Trophoblast cell (in vitro differentiated cells and primary cell): ENCODE data around the gene FBLIM1.

ENCODE experiments used
- DNase-seq, 2 donors: peaks; one replicate each; pipeline ENCODE4 v3.0.0-alpha.2; 2016
- H2AFZ ChIP-seq: 2 replicates; pipeline ENCODE4 v1.6.1; 2013; ENCODE audit warnings: low read length, moderate library complexity, mild to moderate bottlenecking; ENCODE audit not compliant: insufficient read depth, poor library complexity
- H2AK5ac ChIP-seq: 2 replicates; pipeline ENCODE4 v1.6.1; 2013; ENCODE audit warnings: mild to moderate bottlenecking, low read length
- H2BK120ac ChIP-seq: 2 replicates; pipeline ENCODE4 v1.6.1; 2013; ENCODE audit warnings: low read length, mild to moderate bottlenecking, moderate library complexity; ENCODE audit not compliant: insufficient read depth, poor library complexity
- H2BK12ac ChIP-seq: 2 replicates; pipeline ENCODE4 v1.6.1; 2013; ENCODE audit warnings: mild to moderate bottlenecking, low read length, moderate library complexity
- H2BK5ac ChIP-seq: 2 replicates; pipeline ENCODE4 v1.6.1; 2013; ENCODE audit warnings: low read length, low read depth, moderate library complexity, mild to moderate bottlenecking; ENCODE audit not compliant: poor library complexity
- H3K14ac ChIP-seq: 2 replicates; pipeline ENCODE4 v1.6.1; 2013; ENCODE audit warnings: mild to moderate bottlenecking, low read length
- H3K18ac ChIP-seq: 2 replicates; pipeline ENCODE4 v1.6.1; 2013; ENCODE audit warnings: mild to moderate bottlenecking, low read length
- H3K23ac ChIP-seq: 2 replicates; pipeline ENCODE4 v1.6.1; 2013; ENCODE audit warnings: low read length
- H3K27ac ChIP-seq: 2 replicates; pipeline ENCODE4 v1.5.1; 2013; ENCODE audit warnings: low read depth, mild to moderate bottlenecking, inconsistent platforms, low read length, moderate library complexity
- H3K27me3 ChIP-seq: 2 replicates; pipeline ENCODE4 v1.6.1; 2013; ENCODE audit warnings: inconsistent platforms, mild to moderate bottlenecking, low read length, moderate library complexity; ENCODE audit not compliant: insufficient read depth
- H3K36me3 ChIP-seq, 2 experiments: 1 replicate in 1 of 2; 2 replicates in 1 of 2; pipeline ENCODE4 v1.6.1; 2013; ENCODE audit warnings: low read length in 2 of 2, mild to moderate bottlenecking in 2 of 2, moderate library complexity in 1 of 2; ENCODE audit not compliant: insufficient read depth in 2 of 2, control insufficient read depth in 1 of 2
- H3K4ac ChIP-seq: 2 replicates; pipeline ENCODE4 v1.6.1; 2013; ENCODE audit warnings: low read depth, mild to moderate bottlenecking, low read length, moderate library complexity
- H3K4me1 ChIP-seq, 2 experiments: 1 replicate in 1 of 2; 2 replicates in 1 of 2; pipeline ENCODE4 v1.6.1; 2013; ENCODE audit warnings: low read length in 2 of 2, mild to moderate bottlenecking in 2 of 2, moderate library complexity in 1 of 2; ENCODE audit not compliant: insufficient read depth in 2 of 2, control insufficient read depth in 1 of 2
- H3K4me2 ChIP-seq: 2 replicates; pipeline ENCODE4 v1.6.1; 2013; ENCODE audit warnings: inconsistent platforms, mild to moderate bottlenecking, low read length, moderate library complexity
- H3K4me3 ChIP-seq: 2 replicates; pipeline ENCODE4 v1.5.1; 2013; ENCODE audit warnings: mild to moderate bottlenecking, low read depth, low read length, inconsistent platforms
- H3K79me1 ChIP-seq: one replicate; pipeline ENCODE4 v1.6.1; 2013; ENCODE audit warnings: low read length
- H3K79me2 ChIP-seq: 2 replicates; pipeline ENCODE4 v1.6.1; 2013; ENCODE audit warnings: low read length, mild to moderate bottlenecking; ENCODE audit not compliant: control insufficient read depth, insufficient read depth, poor library complexity
- H3K9ac ChIP-seq: 2 replicates; pipeline ENCODE4 v1.6.1; 2013; ENCODE audit warnings: mild to moderate bottlenecking, low read length
- H3K9me3 ChIP-seq: 2 replicates; pipeline ENCODE4 v1.6.1; 2013; ENCODE audit warnings: low read depth, mild to moderate bottlenecking, control low read depth, inconsistent platforms, low read length; ENCODE audit not compliant: insufficient read depth
- H4K12ac ChIP-seq: 2 replicates; pipeline ENCODE4 v1.6.1; 2013; ENCODE audit warnings: low read depth, mild to moderate bottlenecking, low read length, moderate library complexity
- H4K8ac ChIP-seq: 2 replicates; pipeline ENCODE4 v1.6.1; 2013; ENCODE audit warnings: low read depth, mild to moderate bottlenecking, low read length, moderate library complexity
- H4K91ac ChIP-seq: one replicate; pipeline ENCODE4 v1.6.1; 2013; ENCODE audit warnings: low read depth, mild to moderate bottlenecking, low read length, moderate library complexity
- WGBS: extraction: QIAGEN DNeasy Blood & Tissue Kit; methylation state at CpG from one replicate; pipeline ENCODE4 v1.1.7; 2013; ENCODE audit warnings: missing lambda C conversion rate; ENCODE audit not compliant: insufficient read length, insufficient coverage; ENCODE audit errors: extremely low coverage; 5-methylcytosine and 5-hydroxymethylcytosine counted together

FBLIM1 gene

DNA sequence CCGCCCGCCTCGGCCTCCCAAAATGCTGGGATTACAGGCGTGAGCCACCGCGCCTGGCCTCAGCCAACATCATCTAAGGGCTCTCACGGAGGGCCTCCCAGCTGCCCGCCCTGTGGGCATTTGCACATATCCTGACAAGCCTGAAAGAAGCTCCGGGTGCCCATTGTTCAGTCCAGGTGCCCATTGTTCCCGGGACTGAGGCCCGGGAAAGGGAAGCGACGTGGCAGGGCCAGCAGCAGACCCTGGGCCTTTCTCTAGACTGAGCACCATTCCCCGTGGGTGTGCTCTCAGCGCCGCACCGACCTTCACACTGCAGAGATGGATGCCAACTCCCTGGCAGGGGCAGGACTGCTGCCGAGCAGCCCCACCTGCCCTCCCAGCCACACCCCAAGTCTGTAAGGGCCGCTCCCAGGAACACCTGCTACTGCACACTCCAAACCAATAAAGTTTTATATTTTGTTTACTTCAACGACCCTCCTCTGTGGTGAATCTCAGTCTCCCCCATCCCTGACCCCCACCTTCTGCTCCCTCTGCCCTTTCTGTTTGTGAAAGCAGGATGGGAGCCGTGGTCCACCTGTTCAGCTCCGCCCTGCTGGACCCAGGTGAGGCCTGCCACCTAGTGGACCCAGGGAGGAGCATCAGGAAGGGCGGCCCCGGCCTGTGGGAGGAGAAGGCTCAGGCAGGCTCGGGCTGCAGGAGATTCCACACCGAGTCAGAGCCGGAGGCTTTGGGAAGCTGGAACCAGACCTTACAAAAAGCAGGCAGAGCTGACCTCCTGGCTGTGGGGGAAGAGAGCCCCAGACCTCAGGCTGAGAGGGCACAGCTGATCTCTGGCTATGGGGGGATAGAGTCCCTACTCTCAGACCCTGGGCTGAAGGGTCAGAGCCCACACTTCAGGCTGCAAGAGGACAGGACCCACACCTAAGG, 17.4 kb upstream of the FBLIM1 start:
- Histone ChIP-seq H3K9me3 (no peaks in the 10 kb centered on the region), H3K4me1 (peaks cover 2 to 3% of the 10 kb centered on the region in 2 experiments), H3K4me3 (no peak overlapping the region), H2BK120ac (no peak overlapping the region), H3K23ac (no peak overlapping the region), H3K14ac (no peak overlapping the region), H3K4ac (no peak overlapping the region), H3K9ac (no peak overlapping the region), H4K8ac (no peak overlapping the region), H3K79me1 (no peaks in the 10 kb centered on the region), H2AFZ (no peak overlapping the region), H2BK12ac (peak overlapping the region; percentile 23), H3K36me3 (peaks cover 0 to under 1% of the 10 kb centered on the region in 2 experiments), H2AK5ac (no peak overlapping the region), H2BK5ac (no peak overlapping the region), H3K27me3 (no peaks in the 10 kb centered on the region), H3K4me2 (no peak overlapping the region), H4K91ac (no peak overlapping the region), H3K79me2 (no peaks in the 10 kb centered on the region), H4K12ac (no peak overlapping the region), H3K27ac (no peak overlapping the region), H3K18ac (no peak overlapping the region)
- DNase-seq, result peak; percentile 82 to 88
- no CpG with 5 or more reads among the region's 27 CpGs for WGBS

GRCh38 chr1:15742339-15742801, 16.2 kb upstream of the FBLIM1 start, which contains the start of gene TMEM82:
TMEM82 (plus strand) TSS chr1:15742499; CDS start chr1:15742560, 61 bp downstream.
- Histone ChIP-seq H3K36me3 (no peaks in the 10 kb centered on the region), H2BK5ac (no peak within 1 kb of the TSS), H3K14ac (no peak within 1 kb of the TSS), H3K4ac (no peak within 1 kb of the TSS), H3K23ac (no peak within 1 kb of the TSS), H3K4me3 (no peak within 1 kb of the TSS), H2AK5ac (no peak within 1 kb of the TSS), H3K79me2 (no peaks in the 10 kb centered on the region), H2BK120ac (no peak within 1 kb of the TSS), H2BK12ac (peak within 1 kb of the TSS; percentile 23), H4K8ac (no peak within 1 kb of the TSS), H4K91ac (no peak within 1 kb of the TSS), H3K4me2 (no peak within 1 kb of the TSS), H4K12ac (no peak within 1 kb of the TSS), H3K27me3 (no peaks in the 10 kb centered on the region), H3K9ac (no peak within 1 kb of the TSS), H3K4me1 (peaks cover 4% of the 10 kb centered on the region in 2 experiments), H3K27ac (no peak within 1 kb of the TSS), H3K9me3 (no peaks in the 10 kb centered on the region), H3K18ac (no peak within 1 kb of the TSS), H3K79me1 (no peaks in the 10 kb centered on the region), H2AFZ (no peak within 1 kb of the TSS)
- no peak for DNase-seq
- no CpG with 5 or more reads among the region's 14 CpGs for WGBS

- no CpG with 5 or more reads among the region's 30 CpGs for WGBS
- H4K91ac ChIP-seq, result no peak overlapping the region
- no peak overlapping the region for H2BK5ac ChIP-seq
- H2AK5ac ChIP-seq, result no peak overlapping the region
- H3K9me3 ChIP-seq, result no peaks in the 10 kb centered on the region
- H3K4me1 ChIP-seq, result peaks cover 12 to 14% of the 10 kb centered on the region in 2 experiments
- H3K4me3 ChIP-seq, result no peak overlapping the region
- no peak overlapping the region for H3K23ac ChIP-seq
- no peak overlapping the region for H2AFZ ChIP-seq
- no peak for DNase-seq
- H3K9ac ChIP-seq, result no peak overlapping the region
- H3K79me2 ChIP-seq, result no peaks in the 10 kb centered on the region
- H4K12ac ChIP-seq, result no peak overlapping the region
- no peaks in the 10 kb centered on the region for H3K79me1 ChIP-seq
- H3K27me3 ChIP-seq, result no peaks in the 10 kb centered on the region
- no peak overlapping the region for H3K4ac ChIP-seq
- no peaks in the 10 kb centered on the region for H3K36me3 ChIP-seq
- H3K18ac ChIP-seq, result no peak overlapping the region
- no peak overlapping the region for H4K8ac ChIP-seq
- H3K14ac ChIP-seq, result no peak overlapping the region
- no peak overlapping the region for H3K4me2 ChIP-seq
- H2BK120ac ChIP-seq, result no peak overlapping the region
- no peak overlapping the region for H3K27ac ChIP-seq
- no peak overlapping the region for H2BK12ac ChIP-seq
Observed at GRCh38 chr1:15744122-15744679, 14.4 kb upstream of the FBLIM1 start.

DNA sequence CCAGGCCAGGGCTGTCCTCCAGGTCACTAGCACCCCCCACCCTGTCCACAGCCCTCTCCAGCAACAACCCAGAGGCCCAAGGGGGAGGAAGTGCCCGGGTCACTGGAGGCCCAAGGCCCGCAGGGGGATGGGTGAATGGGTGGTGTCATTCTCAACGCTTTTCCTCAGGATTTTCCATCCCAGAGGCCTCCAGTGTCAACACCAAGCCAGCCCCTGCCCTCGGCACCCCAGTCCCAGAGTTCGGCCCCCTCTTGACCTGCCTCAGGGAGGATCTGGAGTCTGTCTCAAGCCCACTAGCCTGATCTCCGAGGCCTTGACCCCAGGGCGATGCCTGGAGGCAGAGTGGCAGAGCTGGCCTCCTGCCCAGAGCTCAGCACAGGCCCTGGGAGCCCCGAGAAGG, 11.2 kb upstream of the FBLIM1 start:
- Histone ChIP-seq H2AFZ (no peak overlapping the region), H4K8ac (no peak overlapping the region), H2BK120ac (no peak overlapping the region), H3K23ac (no peak overlapping the region), H3K9me3 (no peaks in the 10 kb centered on the region), H3K79me2 (no peaks in the 10 kb centered on the region), H3K4me3 (no peak overlapping the region), H3K4me2 (no peak overlapping the region), H2AK5ac (peak overlapping the region; percentile 37), H3K9ac (no peak overlapping the region), H4K12ac (no peak overlapping the region), H3K27ac (no peak overlapping the region), H2BK5ac (no peak overlapping the region), H3K14ac (no peak overlapping the region), H4K91ac (no peak overlapping the region), H3K27me3 (no peaks in the 10 kb centered on the region), H3K79me1 (peaks cover 7% of the 10 kb centered on the region), H3K4me1 (peaks cover 15 to 23% of the 10 kb centered on the region in 2 experiments), H2BK12ac (no peak overlapping the region), H3K4ac (no peak overlapping the region), H3K18ac (no peak overlapping the region), H3K36me3 (no peaks in the 10 kb centered on the region)
- no peak for DNase-seq
- no CpG with 5 or more reads among the region's 8 CpGs for WGBS
